ENCODE measurements around the gene MXD1.

MXD1 gene

GRCh38 chr2:69962986-69963730 is 48.2 kb downstream of the MXD1 start:
- TF ChIP-seq, protein P1, sequence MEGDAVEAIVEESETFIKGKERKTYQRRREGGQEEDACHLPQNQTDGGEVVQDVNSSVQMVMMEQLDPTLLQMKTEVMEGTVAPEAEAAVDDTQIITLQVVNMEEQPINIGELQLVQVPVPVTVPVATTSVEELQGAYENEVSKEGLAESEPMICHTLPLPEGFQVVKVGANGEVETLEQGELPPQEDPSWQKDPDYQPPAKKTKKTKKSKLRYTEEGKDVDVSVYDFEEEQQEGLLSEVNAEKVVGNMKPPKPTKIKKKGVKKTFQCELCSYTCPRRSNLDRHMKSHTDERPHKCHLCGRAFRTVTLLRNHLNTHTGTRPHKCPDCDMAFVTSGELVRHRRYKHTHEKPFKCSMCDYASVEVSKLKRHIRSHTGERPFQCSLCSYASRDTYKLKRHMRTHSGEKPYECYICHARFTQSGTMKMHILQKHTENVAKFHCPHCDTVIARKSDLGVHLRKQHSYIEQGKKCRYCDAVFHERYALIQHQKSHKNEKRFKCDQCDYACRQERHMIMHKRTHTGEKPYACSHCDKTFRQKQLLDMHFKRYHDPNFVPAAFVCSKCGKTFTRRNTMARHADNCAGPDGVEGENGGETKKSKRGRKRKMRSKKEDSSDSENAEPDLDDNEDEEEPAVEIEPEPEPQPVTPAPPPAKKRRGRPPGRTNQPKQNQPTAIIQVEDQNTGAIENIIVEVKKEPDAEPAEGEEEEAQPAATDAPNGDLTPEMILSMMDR (IDR thresholded peaks at IDR 0.05; ENCODE audit: borderline replicate concordance, insufficient read depth, low read depth, low read length): no peak
- H3K4me3 ChIP-seq (ENCODE audit: low read depth, low read length): no peak overlapping the region

- H3K4me3 ChIP-seq (ENCODE audit: low read depth, low read length): no peak overlapping the region
- TF ChIP-seq, protein P1 (IDR thresholded peaks at IDR 0.05; ENCODE audit: borderline replicate concordance, insufficient read depth, low read depth, low read length): no peak
Measured at GRCh38 chr2:69964353-69964841, 49.5 kb downstream of the MXD1 start.

GRCh38 chr2:69965756-69966445 is 51.0 kb downstream of the MXD1 start:
- no peak overlapping the region for H3K4me3 ChIP-seq (ENCODE audit: low read depth, low read length)
- TF ChIP-seq, protein P1 (IDR thresholded peaks at IDR 0.05; ENCODE audit: borderline replicate concordance, insufficient read depth, low read depth, low read length): no peak

DNA sequence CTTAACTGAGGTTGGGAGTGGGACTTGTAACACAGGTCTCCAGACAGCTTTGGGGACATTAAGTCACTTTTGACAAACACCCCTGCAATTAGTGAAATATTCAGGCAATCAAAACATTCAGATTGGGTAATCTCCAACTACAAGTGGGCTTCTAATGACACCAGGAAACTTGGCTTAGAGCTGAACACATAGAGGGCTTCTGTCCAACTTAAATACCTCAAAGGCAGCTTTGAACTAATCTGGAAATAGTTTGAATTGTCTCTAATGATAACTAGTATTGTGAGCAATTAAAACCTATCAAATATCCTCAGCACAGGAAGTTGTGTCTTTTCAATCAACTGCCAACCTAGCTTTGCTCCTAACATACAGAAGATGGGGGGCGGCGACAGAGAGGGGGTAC is 51.6 kb downstream of the MXD1 start:
- H3K4me3 ChIP-seq (ENCODE audit: low read depth, low read length): no peak overlapping the region
- TF ChIP-seq, protein P1 (IDR thresholded peaks at IDR 0.05; ENCODE audit: borderline replicate concordance, insufficient read depth, low read depth, low read length): no peak

- H3K4me3 ChIP-seq (ENCODE audit: low read depth, low read length): no peak overlapping the region
- TF ChIP-seq, protein P1 (IDR thresholded peaks at IDR 0.05; ENCODE audit: borderline replicate concordance, insufficient read depth, low read depth, low read length): no peak
Measured at GRCh38 chr2:69968609-69969008, 53.7 kb downstream of the MXD1 start.

DNA sequence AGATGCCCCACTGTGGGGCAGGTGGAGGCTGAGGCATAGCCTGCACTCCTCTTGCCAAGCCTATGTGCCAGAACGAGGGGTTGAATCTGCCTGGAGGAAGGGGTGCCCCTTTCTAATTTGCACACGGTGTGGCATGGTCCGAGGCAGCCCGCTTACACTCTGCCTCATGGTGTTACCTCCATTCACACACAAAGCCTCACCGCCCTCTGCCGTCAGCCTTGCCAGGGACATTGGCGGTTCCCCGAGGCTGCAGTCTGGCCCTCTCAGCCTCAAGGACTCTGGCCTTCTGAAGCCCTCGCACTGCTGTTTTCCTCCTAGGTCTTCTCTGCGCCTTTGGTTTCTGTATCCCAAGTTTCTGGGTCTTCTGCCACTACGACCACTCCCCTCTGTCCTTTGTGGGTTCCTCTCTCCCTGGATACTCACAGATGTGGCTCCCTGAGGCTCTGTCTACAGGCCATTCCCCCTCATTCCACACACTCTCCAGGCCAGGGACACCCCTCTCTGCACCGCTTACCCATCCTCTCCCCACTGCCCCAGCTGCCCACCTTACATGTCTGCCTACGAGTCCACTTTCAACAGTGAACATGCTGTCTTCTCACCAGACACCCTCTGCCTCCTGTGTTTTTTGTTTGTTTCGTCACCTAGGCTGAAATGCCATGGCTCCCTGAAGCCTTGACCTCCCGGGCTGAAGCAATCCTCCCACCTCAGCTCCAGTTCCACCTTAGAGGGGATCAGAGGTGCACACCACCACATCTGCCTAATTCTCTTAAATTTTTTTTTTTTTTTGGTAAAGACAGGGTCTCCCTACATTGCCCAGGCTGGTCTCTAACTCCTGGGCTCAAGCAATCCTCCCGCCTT is 54.4 kb downstream of the MXD1 start:
- H3K4me3 ChIP-seq (ENCODE audit: low read depth, low read length): no peak overlapping the region
- TF ChIP-seq, protein P1 (IDR thresholded peaks at IDR 0.05; ENCODE audit: borderline replicate concordance, insufficient read depth, low read depth, low read length): no peak

All from GM12875 (cell line).